GM20431 (cell line): Measurements from ENCODE around the gene IRF1.

Experiments used
- in situ Hi-C: fragments of 300-500 bp; cut with MseI, MboI; formaldehyde crosslinking; loops from one replicate; pipeline ENCODE4 v1.15.0; 2020; ENCODE audit warnings: low sequenced_read_pairs; ENCODE audit not compliant: unreplicated experiment

IRF1 gene

GRCh38 chr5:132475987-132476875 is 14.3 kb downstream of the IRF1 start:
- in situ Hi-C loops = no loop called here

GRCh38 chr5:132475497-132475882 is 15.1 kb downstream of the IRF1 start:
- in situ Hi-C loops = no loop called here

GRCh38 chr5:132474881-132475496 is 15.6 kb downstream of the IRF1 start:
- in situ Hi-C loops = no loop called here

- in situ Hi-C loops = no loop called here
Observed at GRCh38 chr5:132474131-132474723, 16.3 kb downstream of the IRF1 start.

- in situ Hi-C loops = no loop called here
Observed at GRCh38 chr5:132473668-132474067, 16.9 kb downstream of the IRF1 start.

- in situ Hi-C loops = no loop called here
Observed at GRCh38 chr5:132473019-132473531, 17.5 kb downstream of the IRF1 start.

GRCh38 chr5:132472431-132472830 is 18.1 kb downstream of the IRF1 start:
- in situ Hi-C loops = no loop called here

- in situ Hi-C loops = no loop called here
Observed at GRCh38 chr5:132471944-132472343, 18.6 kb downstream of the IRF1 start.

- in situ Hi-C loops = no loop called here
Observed at GRCh38 chr5:132471151-132471907, 19.2 kb downstream of the IRF1 start.

GRCh38 chr5:132470596-132470995 is 20.0 kb downstream of the IRF1 start:
- in situ Hi-C loops = no loop called here

- in situ Hi-C loops = no loop called here
Observed at GRCh38 chr5:132470010-132470392, 20.6 kb downstream of the IRF1 start.

- in situ Hi-C loops = no loop called here
Observed at GRCh38 chr5:132469380-132470009, 21.1 kb downstream of the IRF1 start.

GRCh38 chr5:132468656-132469379 is 21.8 kb downstream of the IRF1 start:
- in situ Hi-C loops = no loop called here

- in situ Hi-C loops = no loop called here
Observed at GRCh38 chr5:132467287-132467984, 23.1 kb downstream of the IRF1 start.

GRCh38 chr5:132466433-132467286 is 23.9 kb downstream of the IRF1 start:
- in situ Hi-C loops = no loop called here

- in situ Hi-C loops = no loop called here
Observed at GRCh38 chr5:132465059-132465707, 25.4 kb downstream of the IRF1 start.
